Measurements from ENCODE around the gene GDA.

DNA sequence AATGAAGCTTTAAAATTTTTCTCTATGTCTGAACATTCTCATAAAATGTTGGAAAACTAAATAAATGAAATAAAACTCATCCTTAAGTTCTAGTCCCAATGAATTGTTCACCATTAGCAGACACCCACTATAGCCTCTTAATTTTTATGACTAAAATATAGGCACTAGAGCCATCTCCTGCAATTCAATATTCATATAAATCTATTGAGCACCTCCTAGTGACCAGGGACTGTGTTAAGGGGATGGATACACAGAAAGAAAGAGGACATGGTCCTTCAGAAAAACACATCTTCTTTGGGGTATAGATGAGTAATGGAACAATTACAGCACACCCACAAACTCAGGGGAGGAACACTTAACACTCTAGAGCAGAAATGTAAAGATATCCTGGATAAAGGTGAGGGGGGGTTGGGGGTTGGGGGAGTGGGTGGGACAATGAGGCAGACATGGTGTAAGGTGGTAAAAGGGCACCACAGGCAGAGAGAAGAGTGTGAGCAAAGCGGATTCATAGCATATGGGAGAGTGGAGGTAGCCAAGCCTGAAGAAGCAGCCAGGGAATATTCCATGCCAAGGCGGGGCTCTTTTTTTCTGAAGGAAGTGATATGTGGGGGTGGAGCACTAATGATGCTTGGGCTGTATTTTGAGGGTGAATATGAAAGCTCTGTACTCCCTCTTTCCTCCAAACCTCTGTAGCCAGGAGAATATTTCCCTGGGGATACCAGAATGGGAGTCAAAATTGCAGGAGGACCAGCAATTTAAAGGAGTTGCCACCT is 3.3 kb upstream of the GDA start:
- TF ChIP-seq, protein P1, sequence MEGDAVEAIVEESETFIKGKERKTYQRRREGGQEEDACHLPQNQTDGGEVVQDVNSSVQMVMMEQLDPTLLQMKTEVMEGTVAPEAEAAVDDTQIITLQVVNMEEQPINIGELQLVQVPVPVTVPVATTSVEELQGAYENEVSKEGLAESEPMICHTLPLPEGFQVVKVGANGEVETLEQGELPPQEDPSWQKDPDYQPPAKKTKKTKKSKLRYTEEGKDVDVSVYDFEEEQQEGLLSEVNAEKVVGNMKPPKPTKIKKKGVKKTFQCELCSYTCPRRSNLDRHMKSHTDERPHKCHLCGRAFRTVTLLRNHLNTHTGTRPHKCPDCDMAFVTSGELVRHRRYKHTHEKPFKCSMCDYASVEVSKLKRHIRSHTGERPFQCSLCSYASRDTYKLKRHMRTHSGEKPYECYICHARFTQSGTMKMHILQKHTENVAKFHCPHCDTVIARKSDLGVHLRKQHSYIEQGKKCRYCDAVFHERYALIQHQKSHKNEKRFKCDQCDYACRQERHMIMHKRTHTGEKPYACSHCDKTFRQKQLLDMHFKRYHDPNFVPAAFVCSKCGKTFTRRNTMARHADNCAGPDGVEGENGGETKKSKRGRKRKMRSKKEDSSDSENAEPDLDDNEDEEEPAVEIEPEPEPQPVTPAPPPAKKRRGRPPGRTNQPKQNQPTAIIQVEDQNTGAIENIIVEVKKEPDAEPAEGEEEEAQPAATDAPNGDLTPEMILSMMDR (IDR thresholded peaks at IDR 0.05; ENCODE audit: control extremely low read depth in 1 of 3, insufficient read depth in 1 of 3, low read depth in 1 of 3, low read length in 3 of 3) = no peak
- TF ChIP-seq GABPA (IDR thresholded peaks at IDR 0.05; ENCODE audit: borderline replicate concordance, insufficient read depth, low read length) = no peak
- TF ChIP-seq POLR2A (IDR thresholded peaks at IDR 0.05; ENCODE audit: control extremely low read depth in 1 of 2, low read depth in 2 of 2, low read length in 2 of 2) = no peak
- TF ChIP-seq GTF2F1 (IDR thresholded peaks at IDR 0.05; ENCODE audit: borderline replicate concordance, low read depth, low read length) = no peak
- TF ChIP-seq EZH2 (IDR thresholded peaks at IDR 0.05; ENCODE audit: low read depth, low read length, severe bottlenecking) = no peak
- TF ChIP-seq, protein P2, sequence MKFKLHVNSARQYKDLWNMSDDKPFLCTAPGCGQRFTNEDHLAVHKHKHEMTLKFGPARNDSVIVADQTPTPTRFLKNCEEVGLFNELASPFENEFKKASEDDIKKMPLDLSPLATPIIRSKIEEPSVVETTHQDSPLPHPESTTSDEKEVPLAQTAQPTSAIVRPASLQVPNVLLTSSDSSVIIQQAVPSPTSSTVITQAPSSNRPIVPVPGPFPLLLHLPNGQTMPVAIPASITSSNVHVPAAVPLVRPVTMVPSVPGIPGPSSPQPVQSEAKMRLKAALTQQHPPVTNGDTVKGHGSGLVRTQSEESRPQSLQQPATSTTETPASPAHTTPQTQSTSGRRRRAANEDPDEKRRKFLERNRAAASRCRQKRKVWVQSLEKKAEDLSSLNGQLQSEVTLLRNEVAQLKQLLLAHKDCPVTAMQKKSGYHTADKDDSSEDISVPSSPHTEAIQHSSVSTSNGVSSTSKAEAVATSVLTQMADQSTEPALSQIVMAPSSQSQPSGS (IDR thresholded peaks at IDR 0.05; ENCODE audit: low read length) = no peak
- no peak for TF ChIP-seq CEBPB (IDR thresholded peaks at IDR 0.05; ENCODE audit: low read depth, low read length)
